ENCODE results near the gene KIZ.
A peak's percentile ranks its signal among the peaks of the same experiment; 100 is the strongest.

The KIZ gene

DNA sequence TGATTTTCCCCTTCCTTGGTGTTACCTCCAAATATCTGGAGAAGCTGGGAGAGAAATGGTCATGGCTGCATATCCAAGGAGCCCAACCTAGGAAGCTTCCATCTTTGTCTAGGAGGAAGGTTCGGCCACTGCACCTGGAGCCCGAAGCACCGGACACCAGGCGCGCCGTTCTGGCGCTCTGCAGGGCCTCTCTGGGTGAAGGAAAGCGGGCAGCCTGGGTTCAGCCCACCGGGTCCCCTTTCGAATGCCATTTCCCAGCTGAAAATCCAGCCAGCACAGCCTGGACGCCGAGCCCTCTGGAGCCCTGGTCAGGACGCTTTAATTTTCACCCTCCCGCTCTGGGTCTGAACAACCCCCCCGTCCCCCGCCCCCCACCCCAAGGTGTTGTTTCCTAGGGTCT is 21.0 kb upstream of the KIZ start:
- Histone ChIP-seq H3K27me3 (peaks cover 93% of the 10 kb centered on the region), H3K4me2 (no peak overlapping the region), H3K36me3 (no peaks in the 10 kb centered on the region), H4K20me1 (peaks cover 65% of the 10 kb centered on the region), H3K27ac (no peak overlapping the region), H3K4me3 (no peak overlapping the region), H3K9ac (no peak overlapping the region), H3K4me1 (peaks cover 39% of the 10 kb centered on the region), H3K9me3 (peaks cover 15% of the 10 kb centered on the region)
- no peak for TF ChIP-seq Cebpa-rat (IDR thresholded peaks at IDR 0.05)

DNA sequence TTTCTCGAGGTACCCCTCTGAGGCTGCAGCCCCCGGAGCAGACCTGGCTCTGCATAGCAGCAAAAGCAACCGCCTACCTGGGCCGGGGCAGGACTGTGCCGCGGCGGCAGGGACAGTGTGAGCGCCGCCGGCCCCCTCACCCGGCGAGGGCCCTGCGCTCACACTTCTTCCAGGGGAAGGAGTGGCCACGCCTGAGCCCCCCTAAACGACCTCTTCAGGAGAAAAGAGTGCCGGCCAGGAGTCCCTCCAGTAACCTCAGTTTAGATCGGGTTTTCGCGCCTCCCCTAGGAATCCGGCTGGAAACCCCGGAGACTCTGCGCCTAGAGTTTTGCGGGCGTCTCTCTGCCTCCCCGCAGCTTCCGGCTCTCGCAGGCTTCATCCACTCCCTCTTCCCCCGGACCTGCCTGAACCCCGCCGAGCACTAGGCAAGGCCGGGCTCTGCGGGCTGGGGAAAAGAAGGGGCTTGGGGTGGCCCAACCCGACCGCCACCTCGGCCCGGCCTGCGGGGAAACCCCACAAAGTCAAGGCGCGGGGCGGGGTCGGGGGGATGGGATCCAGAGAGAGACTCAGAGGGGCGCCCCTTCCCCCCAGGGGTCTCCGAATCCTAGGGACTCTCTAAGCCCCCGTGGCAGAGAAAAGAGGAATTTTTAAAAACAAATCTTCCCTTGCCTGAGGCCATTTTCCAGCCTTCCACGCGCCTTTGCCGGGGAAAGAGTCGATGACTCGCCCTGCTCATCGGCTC is 20.3 kb upstream of the KIZ start:
- no peak overlapping the region for H3K9ac ChIP-seq
- no peak overlapping the region; the same call in 1 of the 2 replicates for H3K4me3 ChIP-seq
- H3K9me3 ChIP-seq = peaks cover 15% of the 10 kb centered on the region
- no peaks in the 10 kb centered on the region for H3K36me3 ChIP-seq
- peaks cover 34% of the 10 kb centered on the region for H3K4me1 ChIP-seq
- no peak overlapping the region for H3K27ac ChIP-seq
- peaks cover 58% of the 10 kb centered on the region for H4K20me1 ChIP-seq
- peaks cover 86% of the 10 kb centered on the region for H3K27me3 ChIP-seq
- H3K4me2 ChIP-seq = peak overlapping the region; percentile 29; the same call in 1 of the 2 replicates
- no peak for TF ChIP-seq Cebpa-rat (IDR thresholded peaks at IDR 0.05)

DNA sequence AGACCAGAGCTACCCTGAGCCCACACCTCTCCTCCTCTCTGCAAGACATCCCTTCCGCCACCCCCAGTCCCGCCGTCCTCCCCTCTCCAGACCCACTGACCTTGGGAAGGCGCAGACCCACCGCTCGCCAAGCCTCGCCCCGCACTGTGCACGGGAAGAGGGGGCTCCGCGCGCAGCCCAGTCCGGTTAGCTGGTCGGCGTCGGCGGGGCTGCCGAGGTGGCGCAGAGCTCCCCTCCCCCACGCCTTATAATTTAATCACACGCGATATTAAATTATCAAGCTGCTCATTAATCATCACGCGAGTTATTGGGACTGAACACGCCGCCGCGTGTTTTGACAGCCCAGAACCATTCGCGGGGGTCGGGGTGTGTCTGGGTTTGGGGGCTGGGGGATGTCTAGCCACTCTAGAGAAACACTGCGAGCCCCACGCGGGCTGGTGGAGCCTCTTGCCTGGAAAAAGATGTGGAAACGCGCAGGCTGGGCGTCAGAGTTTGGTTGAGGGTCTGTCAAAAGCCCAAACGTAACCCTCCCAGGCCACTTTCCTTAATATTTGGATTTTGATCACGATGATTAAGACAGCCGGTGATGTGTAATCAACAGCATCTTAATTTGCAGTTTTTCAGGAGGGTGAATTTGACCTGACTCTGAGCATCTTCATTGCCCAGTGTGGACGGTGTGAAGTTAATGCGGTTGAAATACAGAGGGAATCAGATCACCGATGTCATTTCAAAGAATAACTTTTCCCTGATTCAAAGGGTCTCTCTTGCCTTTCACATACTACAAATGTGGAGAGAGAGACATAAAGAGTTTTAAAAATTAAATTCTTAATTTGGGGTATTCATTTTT is 19.5 kb upstream of the KIZ start, which contains the start of gene LINC00237:
Gene LINC00237, minus strand, starts transcription at position 188 of the 847 bp plus-strand sequence.
- peaks cover 50% of the 10 kb centered on the region for H4K20me1 ChIP-seq
- H3K4me2 ChIP-seq = peak within 1 kb of the TSS; percentile 29; the same call in 1 of the 2 replicates
- no peak for TF ChIP-seq Cebpa-rat (IDR thresholded peaks at IDR 0.05)
- H3K4me3 ChIP-seq = no peak within 1 kb of the TSS; the same call in 1 of the 2 replicates
- peaks cover 26% of the 10 kb centered on the region for H3K4me1 ChIP-seq
- peaks cover 78% of the 10 kb centered on the region for H3K27me3 ChIP-seq
- H3K9me3 ChIP-seq = peaks cover 15% of the 10 kb centered on the region
- H3K36me3 ChIP-seq = no peaks in the 10 kb centered on the region
- H3K9ac ChIP-seq = no peak within 1 kb of the TSS
- H3K27ac ChIP-seq = no peak within 1 kb of the TSS

DNA sequence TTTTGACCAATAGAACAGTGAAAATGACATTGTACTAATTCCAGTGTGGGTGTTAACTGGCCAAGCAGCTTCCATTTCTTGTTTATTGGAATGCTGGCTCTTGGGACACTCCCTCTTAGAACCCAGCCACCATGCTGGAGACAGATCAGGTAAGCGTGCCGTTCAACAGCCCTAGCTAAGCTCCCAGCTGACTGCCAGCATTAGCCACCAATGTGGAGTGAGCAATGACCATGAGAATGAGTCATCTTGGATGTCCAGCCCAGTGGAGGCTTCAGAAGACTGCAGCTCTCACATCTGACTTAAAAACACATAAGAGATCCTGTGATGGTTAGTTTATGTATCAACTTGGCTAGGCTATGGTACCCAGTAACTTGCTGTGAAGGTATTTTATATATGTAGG is 16.7 kb upstream of the KIZ start:
- Histone ChIP-seq H3K9me3 (peaks cover 15% of the 10 kb centered on the region), H3K27ac (no peak overlapping the region), H3K9ac (no peak overlapping the region), H3K4me1 (peaks cover 17% of the 10 kb centered on the region), H4K20me1 (peaks cover 24% of the 10 kb centered on the region; the same call in 1 of the 2 replicates), H3K36me3 (no peaks in the 10 kb centered on the region), H3K4me3 (no peak overlapping the region), H3K4me2 (no peak overlapping the region), H3K27me3 (peaks cover 51% of the 10 kb centered on the region)
- no peak for TF ChIP-seq Cebpa-rat (IDR thresholded peaks at IDR 0.05)

DNA sequence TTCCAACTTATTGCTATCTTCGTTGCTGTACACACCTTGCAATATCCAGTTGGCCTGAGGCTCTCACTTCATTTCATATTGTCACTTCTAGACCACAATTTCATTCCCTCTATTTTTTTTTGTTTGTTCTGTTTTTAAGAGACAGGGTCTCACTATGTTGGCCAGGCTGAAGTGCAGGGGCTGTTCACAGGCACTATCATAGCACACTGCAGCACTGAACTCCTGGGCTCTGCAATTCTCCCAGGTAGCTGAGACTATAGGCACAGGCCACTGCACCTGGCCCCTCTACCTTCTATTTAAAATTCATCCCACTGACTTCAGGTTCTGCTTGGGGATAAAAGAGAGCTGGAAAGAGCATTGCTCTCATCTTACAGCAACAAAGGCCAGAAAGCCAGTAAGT is 15.1 kb upstream of the KIZ start:
- no peak overlapping the region for H3K4me2 ChIP-seq
- peaks cover 9% of the 10 kb centered on the region; the same call in 1 of the 2 replicates for H4K20me1 ChIP-seq
- peaks cover 25% of the 10 kb centered on the region for H3K9me3 ChIP-seq
- no peak overlapping the region for H3K9ac ChIP-seq
- no peaks in the 10 kb centered on the region for H3K36me3 ChIP-seq
- peaks cover 34% of the 10 kb centered on the region for H3K27me3 ChIP-seq
- no peak overlapping the region for H3K27ac ChIP-seq
- no peak for TF ChIP-seq Cebpa-rat (IDR thresholded peaks at IDR 0.05)
- H3K4me3 ChIP-seq = no peak overlapping the region
- H3K4me1 ChIP-seq = peaks cover 20% of the 10 kb centered on the region

DNA sequence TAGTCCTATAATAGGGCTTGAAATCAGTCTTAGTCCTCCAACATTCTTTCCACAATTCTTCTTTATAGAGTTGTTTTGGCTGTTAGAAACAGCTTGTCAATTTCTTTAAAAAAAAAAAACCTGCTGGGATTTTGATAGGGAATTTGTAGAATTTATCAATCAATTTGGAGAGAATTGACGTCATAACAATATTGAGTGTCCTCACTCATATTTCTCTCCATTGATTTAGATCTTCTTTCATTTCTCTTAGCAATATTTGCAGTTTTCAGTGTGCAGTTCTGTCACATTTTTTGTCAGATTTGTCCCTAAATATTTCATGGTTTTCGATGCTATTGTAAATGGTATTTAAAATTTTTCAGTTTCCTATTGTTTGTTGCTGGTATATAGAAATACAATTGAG is 14.5 kb upstream of the KIZ start:
- H3K9ac ChIP-seq = no peak overlapping the region
- H3K4me3 ChIP-seq = no peak overlapping the region
- peaks cover 22% of the 10 kb centered on the region for H3K9me3 ChIP-seq
- H4K20me1 ChIP-seq = peaks cover 3% of the 10 kb centered on the region; the same call in 1 of the 2 replicates
- no peak for TF ChIP-seq Cebpa-rat (IDR thresholded peaks at IDR 0.05)
- H3K27me3 ChIP-seq = peaks cover 28% of the 10 kb centered on the region
- no peak overlapping the region for H3K27ac ChIP-seq
- peaks cover 20% of the 10 kb centered on the region for H3K4me1 ChIP-seq
- H3K4me2 ChIP-seq = no peak overlapping the region
- H3K36me3 ChIP-seq = no peaks in the 10 kb centered on the region

DNA sequence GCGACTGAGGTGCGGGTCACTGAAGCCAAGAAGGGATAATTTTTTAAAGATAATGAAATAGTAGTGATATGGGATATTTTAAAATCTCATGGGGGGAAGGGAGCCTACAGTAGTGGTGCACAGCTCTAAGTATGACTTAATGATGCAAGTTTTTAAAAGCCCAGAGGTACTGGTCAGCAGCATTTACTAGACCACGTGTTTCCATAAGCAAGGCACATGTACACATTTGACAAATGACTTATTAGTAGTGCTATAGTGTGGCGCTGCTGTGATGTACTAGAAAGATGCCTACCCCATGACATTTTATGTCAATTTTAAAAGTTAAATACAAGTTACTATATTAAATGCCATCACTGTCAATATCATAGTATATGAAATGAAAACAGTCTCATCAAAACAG is 12.2 kb upstream of the KIZ start:
- Histone ChIP-seq H3K4me1 (peaks cover 20% of the 10 kb centered on the region), H3K27ac (no peak overlapping the region), H3K36me3 (no peaks in the 10 kb centered on the region), H3K9ac (no peak overlapping the region), H3K9me3 (peaks cover 16% of the 10 kb centered on the region; the same call in 1 of the 2 replicates), H3K27me3 (peaks cover 5% of the 10 kb centered on the region; the same call in 1 of the 2 replicates), H3K4me3 (no peak overlapping the region), H4K20me1 (no peaks in the 10 kb centered on the region), H3K4me2 (peak overlapping the region; percentile 65)
- no peak for TF ChIP-seq Cebpa-rat (IDR thresholded peaks at IDR 0.05)

DNA sequence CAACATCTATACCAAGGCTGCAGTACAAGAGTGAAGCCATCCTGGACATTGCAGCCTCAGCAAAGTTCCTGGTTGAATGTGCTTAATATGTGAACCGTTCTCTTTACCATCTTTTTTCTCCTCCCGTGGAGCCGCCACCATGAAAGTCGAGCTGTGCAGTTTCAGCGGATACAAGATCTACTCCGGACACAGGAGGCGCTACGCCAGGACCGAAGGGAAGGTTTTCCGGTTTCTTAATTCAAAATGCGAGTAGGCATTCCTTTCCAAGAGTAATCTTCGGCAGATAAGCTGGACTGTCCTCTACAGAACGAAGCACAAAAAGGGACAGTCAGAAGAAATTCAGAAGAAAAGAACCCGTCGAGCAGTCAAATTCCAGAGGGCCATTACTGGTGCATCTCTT is 11.3 kb upstream of the KIZ start:
- peaks cover 16% of the 10 kb centered on the region; the same call in 1 of the 2 replicates for H3K9me3 ChIP-seq
- H3K4me1 ChIP-seq = peaks cover 20% of the 10 kb centered on the region
- no peaks in the 10 kb centered on the region for H4K20me1 ChIP-seq
- H3K27me3 ChIP-seq = no peaks in the 10 kb centered on the region
- no peak overlapping the region for H3K9ac ChIP-seq
- no peak for TF ChIP-seq Cebpa-rat (IDR thresholded peaks at IDR 0.05)
- H3K27ac ChIP-seq = no peak overlapping the region
- peak overlapping the region; percentile 65 for H3K4me2 ChIP-seq
- H3K4me3 ChIP-seq = no peak overlapping the region
- H3K36me3 ChIP-seq = no peaks in the 10 kb centered on the region

DNA sequence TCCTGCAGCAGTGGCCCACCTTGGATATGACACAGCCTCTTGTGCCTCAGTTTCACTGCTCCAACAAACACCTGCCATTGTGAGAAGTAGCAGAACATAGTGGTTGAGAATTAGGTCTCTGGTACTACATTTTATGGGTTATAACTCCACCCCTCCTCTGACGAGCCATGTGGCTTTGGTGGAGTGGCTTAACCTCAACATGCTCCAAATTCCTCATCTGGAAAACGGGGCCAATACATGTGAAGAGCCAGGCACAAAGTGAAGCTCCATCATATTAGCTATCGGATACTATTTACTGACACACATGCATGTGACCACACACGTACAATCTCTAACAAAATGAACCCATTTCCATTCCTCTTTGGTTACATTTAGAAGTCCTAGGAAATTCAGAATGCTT is 8.4 kb upstream of the KIZ start:
- peaks cover 16% of the 10 kb centered on the region; the same call in 1 of the 2 replicates for H3K9me3 ChIP-seq
- no peak overlapping the region for H3K4me3 ChIP-seq
- H3K9ac ChIP-seq = no peak overlapping the region
- no peak for TF ChIP-seq Cebpa-rat (IDR thresholded peaks at IDR 0.05)
- no peaks in the 10 kb centered on the region for H3K36me3 ChIP-seq
- no peak overlapping the region for H3K4me2 ChIP-seq
- H4K20me1 ChIP-seq = no peaks in the 10 kb centered on the region
- peaks cover 20% of the 10 kb centered on the region for H3K4me1 ChIP-seq
- no peaks in the 10 kb centered on the region for H3K27me3 ChIP-seq
- no peak overlapping the region for H3K27ac ChIP-seq

DNA sequence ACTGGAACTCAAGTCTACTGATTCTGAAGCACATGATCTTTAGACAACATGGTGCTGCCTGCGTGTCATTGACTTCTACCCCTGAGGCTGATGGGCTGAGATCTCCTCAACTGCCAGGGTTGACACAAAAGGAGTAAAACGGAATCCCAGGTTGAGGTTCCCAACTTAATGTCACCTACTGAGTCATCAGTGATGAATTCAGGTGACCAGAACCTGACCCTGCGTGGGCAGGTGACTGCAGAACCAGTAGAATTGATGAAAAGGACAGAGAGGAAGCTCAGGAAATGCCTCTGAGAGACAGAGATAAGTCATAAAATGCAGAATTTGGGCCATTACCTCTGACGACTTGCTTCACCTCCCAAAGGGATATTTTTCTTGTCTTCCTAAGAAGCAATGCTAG is 7.7 kb upstream of the KIZ start:
- peaks cover 19% of the 10 kb centered on the region for H3K4me1 ChIP-seq
- no peak overlapping the region for H3K9ac ChIP-seq
- no peaks in the 10 kb centered on the region for H3K27me3 ChIP-seq
- no peak overlapping the region for H3K27ac ChIP-seq
- peaks cover 16% of the 10 kb centered on the region; the same call in 1 of the 2 replicates for H3K9me3 ChIP-seq
- no peaks in the 10 kb centered on the region for H3K36me3 ChIP-seq
- TF ChIP-seq Cebpa-rat (IDR thresholded peaks at IDR 0.05) = no peak
- H3K4me3 ChIP-seq = no peak overlapping the region
- H3K4me2 ChIP-seq = no peak overlapping the region
- H4K20me1 ChIP-seq = no peaks in the 10 kb centered on the region

Data from BLaER1 (cell line).